GM18508 (cell line): Measurements from ENCODE around the gene NPAT.

ENCODE experiments used
- ATAC-seq: cut with Tn5 transposase; IDR thresholded peaks from one replicate; pipeline ENCODE4 v1.9.1; 2021; ENCODE audit warnings: moderate number of reproducible peaks; ENCODE audit not compliant: insufficient read depth, unreplicated experiment

The NPAT gene

DNA sequence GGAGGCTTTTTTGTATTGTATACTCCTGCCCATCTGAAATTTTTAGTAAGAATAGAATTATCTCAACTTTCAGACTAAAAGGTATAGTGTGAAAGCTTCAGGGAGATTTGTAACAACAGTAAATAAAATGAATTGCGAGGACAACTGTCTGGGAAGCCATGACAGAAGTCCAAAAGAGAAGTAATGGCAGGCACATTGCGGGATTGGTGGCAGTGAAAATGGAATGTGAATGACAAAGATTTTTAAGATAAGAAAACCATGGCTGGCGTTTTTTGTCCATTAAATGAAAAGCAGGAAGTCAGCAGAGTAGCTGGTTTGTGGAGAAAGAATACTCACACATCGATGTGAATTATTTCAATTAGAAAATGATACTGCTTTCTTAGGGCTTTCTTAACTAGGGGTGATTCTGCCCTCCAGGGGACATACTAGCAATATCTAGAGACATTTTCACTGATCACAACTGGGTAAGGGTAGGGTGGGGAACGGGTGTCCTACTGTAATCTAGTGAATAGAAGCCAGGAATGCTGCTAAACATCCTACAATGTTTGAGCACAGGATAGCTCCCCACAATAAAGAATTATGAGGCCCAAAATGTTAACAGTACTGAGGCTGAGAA lies 1.6 kb downstream of the NPAT start:
- no peak for ATAC-seq

DNA sequence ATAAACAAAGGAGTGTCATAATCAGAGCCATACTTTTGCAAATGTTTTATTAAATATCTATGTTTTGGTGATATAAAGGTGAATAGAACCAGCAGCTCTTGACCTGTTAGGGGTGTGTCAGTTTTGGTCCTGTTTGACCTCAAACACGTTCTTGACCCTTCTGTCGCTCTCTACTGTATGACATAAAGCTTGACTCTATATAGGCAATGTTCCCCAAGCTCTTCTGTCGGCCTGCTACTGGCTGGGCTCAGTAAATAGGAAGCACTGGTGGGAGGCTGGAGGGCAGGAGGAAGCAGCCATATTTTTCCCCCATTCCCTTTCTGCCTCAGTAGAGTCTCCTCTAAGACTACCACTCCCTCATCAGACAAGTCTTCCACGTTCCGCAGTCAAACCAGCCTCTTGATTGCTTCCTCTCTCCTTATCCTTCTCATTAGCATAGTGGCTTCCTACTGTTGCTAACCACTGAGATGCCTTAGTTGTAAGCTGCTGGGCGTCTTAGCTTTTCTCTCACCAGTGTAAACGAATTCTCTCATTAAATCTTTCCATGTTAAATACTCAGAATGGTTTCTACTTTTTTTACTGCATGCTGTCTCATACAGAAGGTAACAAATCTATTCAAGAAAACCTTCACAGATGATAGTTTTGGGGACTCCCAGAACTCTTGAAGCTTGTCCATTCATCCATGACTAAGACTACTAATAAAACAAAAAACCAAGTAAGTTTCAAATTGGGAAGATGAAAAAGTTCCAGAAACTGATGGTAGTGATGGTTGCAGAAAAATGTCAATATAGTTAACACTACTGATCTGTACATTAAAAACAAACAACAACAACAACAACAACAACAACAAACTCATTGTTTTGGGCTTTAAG lies 3.3 kb downstream of the NPAT start:
- no peak for ATAC-seq

DNA sequence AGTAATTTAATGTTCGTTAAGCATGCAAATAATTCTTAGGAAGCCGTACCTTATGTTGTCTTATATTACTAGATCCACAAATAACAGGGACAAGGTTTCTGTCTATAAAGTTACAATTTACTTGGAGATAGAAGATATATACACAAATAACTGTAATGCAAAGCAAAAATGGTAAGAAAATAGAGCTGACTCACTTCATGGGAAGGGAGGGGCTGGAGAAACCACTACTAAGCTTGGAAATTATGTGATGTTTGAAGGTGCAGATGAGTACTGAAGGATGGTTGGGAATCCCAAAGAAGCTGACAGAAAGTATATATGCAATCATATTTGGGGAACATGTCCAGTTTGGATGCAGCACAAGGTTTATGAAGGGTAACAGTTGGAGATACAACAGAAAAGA lies 4.0 kb downstream of the NPAT start:
- no peak for ATAC-seq

DNA sequence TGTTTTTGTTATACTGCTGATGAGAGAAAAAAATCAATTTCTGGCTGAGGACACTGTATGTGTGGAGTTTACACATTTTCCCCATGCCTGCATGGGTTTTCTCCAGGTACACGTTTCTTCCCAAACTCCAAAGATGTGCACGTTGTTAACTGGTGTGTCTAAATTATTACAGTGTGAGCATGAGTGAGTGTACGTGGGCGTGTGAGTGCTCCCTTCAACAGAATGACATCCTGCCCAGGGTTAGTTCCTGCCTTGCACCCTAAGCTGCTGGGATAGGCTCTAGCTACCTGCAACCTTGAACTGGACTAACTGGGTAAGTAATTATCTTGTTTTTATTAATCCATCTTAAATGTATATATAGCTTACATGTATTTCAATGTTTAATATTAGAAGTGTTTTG lies 5.5 kb downstream of the NPAT start:
- no peak for ATAC-seq

DNA sequence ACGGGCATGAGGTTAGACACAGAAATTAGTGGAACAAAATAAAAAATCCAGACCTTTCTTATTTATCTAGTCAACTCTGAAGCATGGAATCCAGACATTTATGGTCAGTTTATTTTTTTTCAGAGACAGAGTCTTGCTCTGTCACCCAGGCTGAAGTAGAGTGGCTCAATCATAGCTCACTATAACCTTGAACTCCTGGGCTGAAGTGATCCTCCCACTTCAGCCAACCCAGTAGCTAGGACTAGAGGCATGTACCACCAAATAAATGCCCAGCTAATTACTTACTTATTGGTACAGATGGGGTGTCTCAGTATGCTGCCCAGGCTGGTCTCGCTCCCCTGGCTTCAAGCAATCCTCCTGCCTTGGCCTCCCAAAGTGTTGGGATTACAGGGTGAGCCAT lies 8.7 kb downstream of the NPAT start:
- ATAC-seq = no peak

DNA sequence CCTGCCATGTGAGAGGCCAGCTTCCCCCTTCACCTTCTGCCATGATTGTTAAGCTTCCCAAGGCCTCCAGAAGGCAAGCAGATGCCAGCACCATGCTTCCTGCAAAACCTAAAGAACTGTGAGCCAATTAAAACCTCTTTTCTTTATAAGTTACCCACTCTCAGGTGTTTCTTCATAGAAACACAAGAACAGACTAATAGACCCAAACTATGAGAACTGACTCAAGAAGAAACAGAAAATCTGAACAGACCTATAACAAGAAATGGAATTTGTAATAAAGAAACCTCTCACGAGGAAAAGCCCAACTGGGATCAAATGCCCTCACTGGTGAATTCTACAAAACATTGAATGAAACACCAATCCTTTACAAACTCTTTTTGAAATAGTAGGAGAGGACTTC lies 12.0 kb downstream of the NPAT start:
- no peak for ATAC-seq

DNA sequence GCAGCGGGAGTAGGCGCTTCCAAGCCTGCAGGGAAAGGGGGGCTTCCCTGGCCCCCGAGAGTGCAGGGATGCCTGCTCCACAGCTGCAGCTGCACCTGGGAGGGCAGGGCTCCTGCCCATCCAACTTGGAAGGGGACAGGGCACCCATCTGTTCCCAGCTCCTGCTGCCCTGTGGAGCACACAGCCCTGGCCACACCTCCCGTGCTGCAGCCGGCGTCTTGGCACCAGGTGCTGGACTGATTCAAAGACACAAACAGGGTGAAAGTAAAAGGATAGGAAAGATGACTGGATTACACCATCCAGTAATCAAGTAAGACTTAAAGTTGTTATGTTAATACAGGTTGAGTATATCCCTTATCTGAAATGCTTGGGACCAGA lies 14.8 kb downstream of the NPAT start:
- no peak for ATAC-seq

DNA sequence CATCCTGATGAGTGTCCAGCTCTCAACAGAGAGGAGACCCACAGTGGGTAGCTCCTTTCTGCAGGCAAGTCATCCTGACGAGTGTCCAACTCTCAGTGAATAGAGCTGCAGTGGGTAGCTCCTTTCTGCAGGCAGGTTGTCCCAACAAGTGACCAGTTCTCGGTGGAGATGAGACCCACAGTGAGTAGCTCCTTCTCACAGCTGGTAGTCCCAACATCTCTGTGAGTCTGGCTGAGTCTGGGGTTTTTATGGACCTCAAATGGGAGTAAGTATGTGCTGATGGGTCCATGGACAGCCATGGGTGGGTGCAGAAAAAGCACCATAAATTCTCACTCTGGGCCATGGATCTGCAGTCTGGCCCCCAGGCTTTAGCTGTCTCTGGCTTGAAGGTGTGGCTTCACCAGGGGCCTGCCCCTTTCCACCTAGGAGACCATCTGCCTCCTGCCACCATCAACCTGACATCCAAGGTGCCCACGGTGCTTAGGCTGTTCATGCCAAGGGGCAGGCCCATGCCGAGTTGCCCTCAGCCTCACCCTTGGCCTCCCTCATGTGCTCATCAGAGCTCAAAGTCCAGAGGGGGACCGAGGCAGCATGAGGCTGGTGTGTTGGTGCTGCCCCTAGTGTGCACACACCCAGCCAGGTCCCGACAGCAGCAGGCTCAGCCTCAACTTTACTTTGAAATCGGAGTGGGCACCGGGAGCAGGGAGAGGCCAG lies 15.3 kb downstream of the NPAT start:
- no peak for ATAC-seq

DNA sequence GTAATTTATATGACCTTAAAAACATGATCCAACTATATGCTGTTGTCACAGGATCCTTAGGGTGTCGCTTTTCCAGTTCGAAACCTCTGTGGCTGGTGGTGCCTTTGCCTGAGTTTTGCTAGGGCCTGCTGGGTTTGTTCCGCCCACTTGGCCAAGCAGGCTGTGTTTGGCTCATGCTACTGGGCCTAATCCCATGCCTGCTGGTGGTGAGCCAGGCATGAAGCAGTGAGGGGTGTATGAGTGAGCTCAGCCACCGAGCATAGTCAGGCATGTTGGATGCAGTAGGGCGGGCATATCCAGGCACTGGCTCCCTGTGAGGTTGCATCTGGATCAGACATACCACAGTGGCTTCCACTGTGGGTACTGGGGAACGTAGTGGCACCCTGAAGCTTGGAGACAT lies 16.3 kb downstream of the NPAT start:
- no peak for ATAC-seq

DNA sequence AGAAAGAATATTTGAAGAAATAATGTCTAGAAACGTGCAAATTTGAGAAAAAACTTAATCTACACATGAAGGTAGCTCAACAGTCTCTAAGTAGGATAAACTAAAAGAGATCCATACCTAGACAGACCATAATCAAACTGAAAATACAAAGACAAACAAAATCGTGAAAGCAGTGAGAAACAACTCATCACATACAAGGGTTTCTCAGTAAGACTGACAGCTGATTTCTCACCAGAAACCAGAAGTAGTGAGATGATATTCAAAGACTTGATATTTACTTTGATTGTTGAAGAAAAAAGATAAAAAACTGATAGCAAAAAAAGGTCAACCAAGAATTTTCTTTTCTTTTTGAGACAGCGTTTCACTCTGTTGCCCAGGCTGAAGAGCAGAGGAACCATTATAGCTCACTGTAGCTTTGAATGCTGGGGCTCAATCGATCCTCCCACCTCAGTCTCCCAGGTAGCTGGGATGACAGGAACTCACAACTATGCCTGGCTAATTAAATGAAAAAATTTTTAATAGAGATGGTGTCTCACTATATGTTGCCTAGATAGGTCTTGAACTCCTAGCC lies 17.4 kb downstream of the NPAT start:
- no peak for ATAC-seq

DNA sequence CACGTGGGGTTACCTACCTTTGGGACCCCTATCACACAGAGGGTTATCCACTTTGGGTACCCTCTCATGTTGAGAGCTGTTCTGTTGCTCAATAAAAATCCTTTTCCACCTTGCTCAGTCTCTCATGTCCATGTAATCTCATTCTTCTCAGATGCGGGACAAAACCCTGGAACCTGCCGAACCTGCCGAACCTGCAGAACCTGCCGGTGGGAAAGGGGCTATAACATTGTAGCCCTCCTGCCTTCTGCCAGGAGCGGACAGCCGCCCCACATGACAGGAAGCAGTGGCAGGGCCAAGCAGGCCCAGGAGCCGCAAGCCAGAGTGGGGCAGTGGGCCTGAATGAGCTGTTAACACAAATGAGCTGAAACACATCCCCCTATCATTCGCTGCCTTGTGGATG lies 18.1 kb downstream of the NPAT start:
- no peak for ATAC-seq

DNA sequence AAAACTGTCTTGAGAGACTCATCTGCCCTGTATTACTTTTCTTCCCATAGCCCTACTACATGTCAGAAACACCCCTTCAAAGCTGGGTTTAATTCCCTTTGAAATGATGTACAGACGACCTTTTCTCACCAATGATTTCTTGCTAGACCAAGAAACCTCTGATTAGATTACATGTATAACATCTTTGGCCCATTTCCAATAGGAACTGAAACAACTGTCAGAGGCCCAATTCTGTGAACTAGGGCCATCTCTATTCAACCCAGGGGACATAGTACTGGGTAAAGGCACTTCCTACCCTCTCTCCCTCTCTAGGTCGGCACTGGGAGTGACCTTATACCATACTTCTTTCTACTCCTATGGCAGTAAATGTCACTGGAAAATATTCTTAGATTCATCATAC lies 19.4 kb downstream of the NPAT start:
- no peak for ATAC-seq

DNA sequence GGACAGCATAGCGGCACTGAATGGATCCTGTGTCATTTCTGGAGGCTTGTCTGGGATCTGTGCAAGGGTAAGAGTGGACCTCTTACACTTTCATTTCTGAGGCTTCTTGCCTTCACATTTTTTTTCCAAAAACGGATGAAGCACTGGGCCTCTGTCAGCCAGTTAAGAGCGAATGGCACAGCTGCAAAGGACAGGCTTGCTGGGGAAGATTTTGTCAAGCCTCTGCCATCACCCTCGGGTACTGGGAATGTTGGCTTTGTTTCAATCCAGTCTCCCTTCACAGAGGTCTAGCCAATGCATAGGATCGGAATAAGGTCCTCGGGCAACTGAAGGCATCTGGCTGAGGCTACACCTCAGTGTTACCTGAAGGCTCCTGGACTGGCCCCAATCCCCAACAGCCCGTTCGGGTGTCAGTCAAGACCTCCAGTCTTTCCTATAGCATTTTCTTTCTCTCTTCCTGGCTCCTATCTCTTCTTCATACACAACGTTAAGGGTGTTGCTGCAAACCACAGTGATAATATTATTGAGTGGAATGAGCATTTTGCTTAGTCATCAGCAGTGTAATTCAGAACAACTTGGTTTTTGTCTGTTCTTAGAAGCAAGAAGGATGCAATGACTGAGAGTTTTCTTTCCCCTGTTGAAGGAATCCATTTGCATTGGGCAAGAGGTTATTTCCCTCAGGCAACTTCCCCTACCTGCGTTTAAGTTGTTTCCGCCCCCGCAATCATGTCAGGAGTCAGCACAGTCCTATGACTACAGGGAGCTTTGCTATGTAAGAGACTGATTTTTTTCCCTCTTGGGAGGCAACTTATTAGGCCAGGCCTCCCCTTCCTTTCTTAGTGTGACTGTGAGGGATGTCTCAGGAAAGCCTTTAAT lies 22.8 kb downstream of the NPAT start:
- ATAC-seq = peak; percentile 71

DNA sequence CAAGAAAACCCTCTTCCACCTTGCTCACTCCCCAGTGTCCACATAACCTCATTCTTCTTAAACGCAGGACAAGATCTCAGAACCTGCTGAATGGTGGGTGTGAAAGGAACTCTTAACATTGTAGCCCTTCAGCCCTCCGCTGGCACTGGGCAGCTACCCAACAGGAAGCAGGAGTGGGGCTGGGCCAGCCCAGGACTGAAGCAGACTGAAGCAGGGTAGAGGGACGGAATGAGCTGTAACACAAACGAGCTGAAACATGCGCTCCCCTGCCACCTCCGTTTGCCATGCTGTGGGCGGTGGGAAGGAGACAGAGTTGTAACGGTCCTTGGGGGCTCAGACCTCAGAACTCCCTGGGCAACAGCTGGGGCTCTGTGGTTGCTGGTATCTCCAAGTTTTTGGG lies 23.6 kb downstream of the NPAT start:
- no peak for ATAC-seq

DNA sequence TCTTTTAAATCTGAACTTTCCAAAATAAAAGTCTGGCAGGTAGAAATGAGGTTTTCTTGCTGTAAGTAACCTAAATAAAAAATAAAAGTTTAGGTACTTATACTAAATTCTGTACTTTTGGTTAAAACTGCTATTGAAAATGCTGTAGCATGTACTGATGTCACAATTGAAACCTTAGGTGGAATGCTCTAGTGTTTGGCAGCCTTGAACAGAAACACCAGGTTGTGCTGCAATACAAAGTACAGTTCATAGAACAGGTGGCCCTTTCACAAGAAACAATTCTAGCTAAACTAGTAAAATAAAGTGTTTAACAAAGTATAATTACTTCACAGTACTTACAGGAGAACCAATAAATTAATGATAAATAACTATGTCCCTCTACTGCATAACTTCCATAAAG lies 25.1 kb downstream of the NPAT start:
- no peak for ATAC-seq

DNA sequence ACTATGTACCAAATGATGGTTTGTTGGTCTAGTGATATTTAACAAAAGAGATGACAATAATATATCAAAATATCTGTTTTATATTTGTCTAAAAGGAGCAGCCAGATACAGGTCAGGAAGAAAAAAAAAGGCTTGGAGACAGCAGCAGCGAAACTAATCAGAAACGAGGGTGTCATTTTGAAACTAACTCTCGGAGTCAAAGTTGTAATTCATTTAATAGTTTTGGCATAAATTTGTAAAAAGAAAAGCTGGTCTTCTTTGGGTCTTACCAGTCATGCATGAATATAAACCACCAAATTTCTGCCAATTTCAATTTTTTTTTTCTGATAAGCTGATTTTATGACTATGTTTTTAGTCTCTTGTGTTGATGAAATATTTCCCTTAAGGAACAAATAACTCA lies 25.5 kb downstream of the NPAT start:
- no peak for ATAC-seq

DNA sequence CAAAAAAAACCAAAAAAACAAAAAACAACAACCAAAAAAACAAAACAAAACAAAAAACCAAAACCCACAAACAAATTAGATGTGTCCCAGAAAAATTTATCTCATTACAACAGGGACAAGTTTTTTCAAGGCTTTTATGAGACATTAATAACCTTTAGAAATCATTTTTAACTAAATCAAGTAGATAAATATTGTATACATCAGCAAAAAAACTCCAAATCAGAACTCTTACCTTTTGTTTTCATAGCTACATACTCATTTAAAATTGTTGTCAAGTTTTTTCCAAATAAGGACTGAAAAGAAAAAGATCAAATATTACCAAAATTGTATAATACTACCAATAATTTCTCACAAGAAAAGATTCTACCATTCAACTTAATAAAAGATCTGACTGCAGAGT lies 28.7 kb downstream of the NPAT start:
- ATAC-seq = no peak

DNA sequence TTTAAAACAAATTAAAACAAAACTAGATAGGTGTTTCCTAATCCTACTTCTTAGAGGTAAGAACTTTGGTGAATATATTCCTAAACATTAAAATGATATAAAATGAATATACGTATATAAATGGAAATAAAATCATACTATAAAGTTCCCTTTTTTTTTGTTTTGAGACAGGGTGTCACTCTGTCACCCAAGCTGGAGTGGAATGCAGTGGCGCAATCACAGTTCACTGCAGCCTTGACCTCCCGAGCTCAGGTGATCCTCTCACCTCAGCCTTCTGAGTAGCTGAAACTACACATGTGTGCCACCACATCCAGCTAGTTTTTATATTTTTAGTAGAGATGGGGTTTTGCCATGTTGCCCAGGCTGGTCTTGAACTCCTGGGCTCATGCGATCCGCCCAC lies 44.9 kb downstream of the NPAT start:
- ATAC-seq = no peak

DNA sequence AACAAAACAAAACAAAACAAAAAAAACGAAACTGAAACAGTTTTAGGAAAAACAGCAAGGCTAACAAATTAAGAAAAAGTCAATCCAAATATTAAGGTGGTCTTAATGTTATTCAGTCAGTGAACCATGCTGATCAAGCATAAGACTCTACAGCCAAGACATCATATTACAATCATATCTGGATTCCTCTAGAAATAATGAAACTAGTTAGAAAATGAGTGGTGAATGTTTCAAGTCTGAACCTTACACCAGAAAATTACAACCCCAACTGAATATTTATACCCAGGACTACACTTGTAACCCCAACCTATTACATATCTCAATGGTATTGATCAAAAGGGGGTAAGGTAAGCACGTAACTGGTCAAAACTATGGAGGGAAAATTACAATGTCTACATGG lies 52.3 kb downstream of the NPAT start:
- no peak for ATAC-seq

DNA sequence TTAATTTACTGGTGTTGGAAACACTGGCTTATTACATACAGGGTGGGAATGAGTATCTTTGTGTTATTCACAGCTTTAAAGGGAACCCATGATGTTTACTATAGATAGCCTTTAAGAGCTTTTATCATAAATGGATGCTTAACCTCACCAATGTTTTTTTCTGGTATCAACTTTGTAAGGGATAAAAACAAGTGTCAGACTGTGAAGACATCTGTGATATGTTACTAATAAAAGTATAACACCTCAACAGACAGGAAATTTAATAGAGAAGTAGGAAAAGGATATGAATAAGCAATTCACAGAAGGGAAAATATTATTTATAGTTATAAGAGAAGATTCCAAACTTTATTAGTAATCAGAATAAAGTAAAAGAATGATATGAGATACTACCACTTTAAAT lies 54.8 kb downstream of the NPAT start:
- ATAC-seq = no peak
